GM18909 (cell line): Measurements from ENCODE around the gene KPNA1.

Source experiments
- ATAC-seq: cut with Tn5 transposase; IDR thresholded peaks from one replicate; pipeline ENCODE4 v1.9.1; 2021; ENCODE audit warnings: mild to moderate bottlenecking; ENCODE audit not compliant: unreplicated experiment, poor library complexity

The KPNA1 gene

GRCh38 chr3:122427857-122428471, 86.8 kb downstream of the KPNA1 start:
- ATAC-seq, result no peak

- no peak for ATAC-seq
Measured at GRCh38 chr3:122421836-122422235, 92.9 kb downstream of the KPNA1 start.

DNA sequence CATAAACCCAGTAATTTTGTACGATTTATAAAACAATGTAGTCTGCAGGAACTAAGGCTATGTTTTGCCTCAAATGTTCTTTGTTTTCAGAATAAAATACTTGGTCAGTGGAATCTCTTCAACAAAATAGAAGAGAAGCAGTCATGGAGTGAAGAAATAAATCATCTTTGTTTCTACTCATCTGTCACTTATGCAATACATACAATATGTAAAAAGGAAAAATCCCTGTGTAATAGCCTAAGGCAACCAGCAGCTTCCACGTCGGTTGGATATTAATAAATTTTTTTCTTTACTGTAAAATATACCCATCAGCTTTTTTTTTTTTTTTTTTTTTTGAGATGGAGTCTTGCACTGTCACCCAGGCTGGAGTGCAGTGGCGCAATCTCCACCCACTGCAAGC, 93.6 kb downstream of the KPNA1 start:
- ATAC-seq, result no peak

- no peak for ATAC-seq
Measured at GRCh38 chr3:122416966-122417365, 97.8 kb downstream of the KPNA1 start.

DNA sequence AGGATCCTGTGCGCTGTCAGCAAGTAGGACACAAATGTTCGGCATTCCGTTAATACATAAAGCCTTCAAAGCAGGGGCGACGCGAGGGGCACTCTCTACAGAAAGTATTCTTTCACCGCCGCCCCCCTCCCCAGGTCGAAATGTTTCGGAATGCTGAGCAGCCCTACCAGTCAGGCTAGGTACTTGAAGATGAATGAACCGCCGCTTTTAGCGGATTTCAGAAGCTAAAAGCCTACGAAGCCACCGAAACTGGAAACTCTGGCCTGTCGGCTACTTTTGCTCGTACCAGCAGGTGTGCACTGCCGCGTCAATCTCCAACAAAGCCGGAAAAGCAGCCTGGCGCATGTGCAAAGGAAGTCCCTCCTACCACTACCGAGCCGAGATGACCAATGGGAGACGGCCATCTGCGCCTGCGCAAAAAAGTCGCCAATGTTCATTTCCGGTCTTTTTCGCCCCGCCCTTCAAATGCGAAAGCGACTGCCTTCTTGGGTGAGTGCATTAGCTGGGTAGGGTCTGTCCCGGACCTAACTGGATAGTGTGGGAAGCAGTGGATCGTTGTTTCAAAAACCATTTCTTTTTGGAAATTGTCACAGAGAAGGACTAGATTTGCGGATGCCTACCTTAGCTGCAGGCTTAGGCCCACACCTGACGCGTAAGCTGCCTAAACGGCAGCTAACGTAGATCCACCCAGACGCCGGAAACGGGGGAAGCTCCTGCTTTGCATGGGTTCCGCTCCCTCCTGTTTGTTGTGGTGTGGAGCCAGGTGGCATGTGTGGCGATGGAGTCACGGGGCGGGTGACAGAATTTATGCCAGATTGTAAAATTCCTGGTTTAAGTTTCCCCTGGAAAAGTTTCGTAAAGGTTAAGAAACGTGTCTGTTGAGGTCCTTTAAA, 98.7 kb downstream of the KPNA1 start, which contains the start of gene WDR5B:
Gene WDR5B (minus strand): TSS at position 301 of the 893 bp plus-strand sequence. CDS start 534 bp downstream, outside the sequence.
- ATAC-seq, result peak; percentile 87

- peak; percentile 56 for ATAC-seq
Measured at GRCh38 chr3:122415104-122415744, 99.5 kb downstream of the KPNA1 start.

DNA sequence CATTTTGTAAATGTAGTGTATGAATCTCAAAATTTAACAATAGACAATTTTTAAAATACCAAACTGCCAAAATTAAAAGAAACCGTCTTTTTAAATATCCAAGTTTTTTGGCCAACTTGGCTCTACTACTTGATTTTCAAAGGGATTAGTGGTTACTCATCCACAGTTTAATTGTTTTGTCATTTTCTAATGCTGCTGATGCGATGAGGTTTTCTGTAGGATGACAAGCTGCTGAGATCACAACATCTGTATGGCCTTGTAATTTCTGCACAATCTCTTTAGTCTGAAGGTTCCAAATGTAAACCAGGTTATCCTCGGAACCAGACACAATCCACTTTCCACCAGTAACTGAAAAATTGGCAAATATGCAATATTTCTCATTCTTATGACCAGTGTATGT, 100.3 kb downstream of the KPNA1 start:
- ATAC-seq, result no peak

- ATAC-seq, result no peak
Measured at GRCh38 chr3:122410639-122411038, 104.1 kb downstream of the KPNA1 start.

DNA sequence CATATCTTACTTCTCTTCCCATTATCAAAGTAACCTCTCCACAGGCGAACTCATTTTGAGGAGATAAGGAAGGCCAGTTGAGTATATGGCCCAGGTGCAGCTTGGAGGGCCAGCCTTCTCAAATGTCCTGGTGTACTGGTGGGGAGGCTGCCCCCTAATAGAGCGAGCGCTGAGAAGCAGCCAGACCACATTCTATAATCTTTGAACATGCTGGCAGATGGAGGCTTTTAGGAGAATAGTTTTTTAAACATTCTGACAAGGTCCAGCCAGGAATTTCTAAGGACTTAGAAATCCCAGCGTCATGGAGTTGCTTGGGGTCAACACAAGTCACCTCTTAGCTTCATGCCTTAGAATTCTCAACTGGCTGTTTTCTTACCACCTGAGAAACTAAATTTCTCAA, 104.6 kb downstream of the KPNA1 start:
- no peak for ATAC-seq

- ATAC-seq, result no peak
Measured at GRCh38 chr3:122409446-122409845, 105.3 kb downstream of the KPNA1 start.

- ATAC-seq, result no peak
Measured at GRCh38 chr3:122407946-122408345, 106.8 kb downstream of the KPNA1 start.

DNA sequence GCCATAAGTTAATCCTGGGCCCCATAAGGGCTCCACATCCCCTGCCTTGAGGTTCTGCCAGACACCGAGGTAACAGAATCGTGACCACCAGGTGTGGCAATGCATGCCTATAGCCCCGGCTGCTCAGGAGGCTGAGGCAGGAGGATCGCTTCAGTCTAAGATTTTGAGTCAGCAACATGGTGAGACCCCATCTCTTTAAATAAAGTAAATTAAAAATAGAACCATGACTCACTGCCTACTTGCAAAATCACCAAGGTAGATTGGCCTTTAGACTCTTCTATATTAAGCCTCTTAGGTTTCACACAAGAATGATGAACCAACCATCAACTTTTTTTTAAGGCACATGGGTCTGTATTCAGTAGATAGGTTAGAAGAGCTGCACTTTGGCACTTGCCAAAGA, 108.5 kb downstream of the KPNA1 start:
- no peak for ATAC-seq

DNA sequence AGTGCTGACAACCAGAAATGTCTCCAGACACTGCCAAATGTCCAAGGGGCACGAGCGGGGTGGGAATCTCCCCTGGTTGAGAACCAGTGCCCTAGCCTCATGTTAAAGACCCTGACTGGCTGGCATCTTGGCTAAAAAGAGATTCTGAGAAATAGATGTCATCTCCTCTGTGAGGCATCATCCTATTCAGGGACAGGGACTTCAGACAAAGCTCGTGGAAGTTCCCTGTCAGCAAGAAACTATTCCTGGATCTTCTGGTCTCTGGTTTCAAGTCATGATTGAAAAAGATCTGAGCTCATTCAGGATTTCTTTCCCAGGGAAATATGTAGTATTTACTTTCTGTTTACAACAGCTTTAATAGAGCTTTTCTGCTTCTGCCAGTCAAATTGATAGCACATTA, 109.7 kb downstream of the KPNA1 start:
- no peak for ATAC-seq

GRCh38 chr3:122403489-122403888, 111.2 kb downstream of the KPNA1 start:
- no peak for ATAC-seq

DNA sequence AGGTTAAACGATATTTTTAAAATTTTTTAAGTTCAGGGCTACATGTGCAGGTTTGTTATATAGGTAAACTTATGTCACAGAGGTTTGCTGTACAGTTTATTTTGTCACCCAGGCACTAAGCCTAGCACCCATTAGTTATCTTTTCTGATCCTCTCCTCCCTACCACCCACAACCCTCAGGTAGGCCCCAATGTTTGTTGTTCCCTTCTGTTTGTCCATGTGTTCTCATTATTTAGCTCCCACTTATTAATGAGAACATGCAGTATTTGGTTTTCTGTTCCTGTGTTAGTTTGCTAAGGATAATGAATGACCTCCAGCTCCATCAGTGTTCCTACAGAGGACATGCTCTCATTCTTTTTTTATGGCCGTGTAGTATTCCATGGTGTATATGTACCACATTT, 115.8 kb downstream of the KPNA1 start:
- no peak for ATAC-seq

GRCh38 chr3:122397201-122397600, 117.5 kb downstream of the KPNA1 start:
- no peak for ATAC-seq

GRCh38 chr3:122396511-122396910, 118.2 kb downstream of the KPNA1 start:
- ATAC-seq, result no peak

GRCh38 chr3:122395582-122395981, 119.2 kb downstream of the KPNA1 start:
- no peak for ATAC-seq

DNA sequence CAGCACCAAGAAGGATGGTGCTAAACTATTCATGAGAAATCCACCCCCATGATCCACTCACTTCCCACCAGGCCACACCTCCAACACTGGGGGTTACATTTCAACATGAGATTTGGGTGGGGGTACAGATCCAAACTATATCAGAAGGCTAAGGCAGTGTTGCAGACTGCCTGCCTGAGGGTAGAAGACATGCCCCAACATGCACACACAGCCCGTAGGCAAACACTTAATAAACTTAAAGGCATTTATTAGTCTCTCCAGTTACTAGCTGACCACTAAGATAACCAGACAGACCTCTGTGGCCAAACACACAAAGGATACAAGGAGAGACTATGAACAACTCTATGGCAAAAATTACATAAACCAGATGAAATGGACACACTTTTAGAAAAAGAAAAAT, 120.6 kb downstream of the KPNA1 start:
- ATAC-seq, result no peak

GRCh38 chr3:122392868-122393844, 121.6 kb downstream of the KPNA1 start:
- no peak for ATAC-seq
